DOHH2 (cell line): Measurements from ENCODE around the gene PRDM16.

ENCODE experiments used
- H3F3A ChIP-seq: fragments of 200-600 bp; sonication (generic), shearing (Covaris generic); 2 replicates; pipeline ENCODE4 v1.6.0; 2016; ENCODE audit warnings: antibody characterized with exemption, mild to moderate bottlenecking; ENCODE audit not compliant: control insufficient read depth, insufficient read depth
- H3K27ac ChIP-seq: fragments of 200-600 bp; sonication (generic); 2 replicates; pipeline ENCODE4 v1.5.1; 2014; ENCODE audit warnings: low read depth, mild to moderate bottlenecking, low read length, moderate library complexity
- H3K27me3 ChIP-seq: fragments of 200-600 bp; sonication (generic); 2 replicates; pipeline ENCODE4 v1.6.1; 2014; ENCODE audit warnings: mild to moderate bottlenecking, low read length, mixed read lengths; ENCODE audit not compliant: control insufficient read depth
- H3K36me3 ChIP-seq: fragments of 200-600 bp; sonication (generic); 2 replicates; pipeline ENCODE4 v1.6.1; 2014; ENCODE audit warnings: mild to moderate bottlenecking, low read length, moderate library complexity, mixed read lengths; ENCODE audit not compliant: control insufficient read depth
- H3K4me1 ChIP-seq: fragments of 200-600 bp; sonication (generic); 2 replicates; pipeline ENCODE4 v1.6.1; 2014; ENCODE audit warnings: mild to moderate bottlenecking, low read length, mixed read lengths; ENCODE audit not compliant: control insufficient read depth
- H3K4me2 ChIP-seq: fragments of 200-600 bp; sonication (generic); 2 replicates; pipeline ENCODE4 v1.6.0; 2014; ENCODE audit warnings: mild to moderate bottlenecking, low read length, moderate library complexity
- H3K4me3 ChIP-seq: fragments of 200-600 bp; sonication (generic); 2 replicates; pipeline ENCODE4 v1.5.1; 2014; ENCODE audit warnings: mild to moderate bottlenecking, low read length, mixed read lengths
- H3K79me2 ChIP-seq: fragments of 200-600 bp; sonication (generic); 2 replicates; pipeline ENCODE4 v1.6.1; 2014; ENCODE audit warnings: mild to moderate bottlenecking, low read length, mixed read lengths; ENCODE audit not compliant: control insufficient read depth
- H3K9me2 ChIP-seq: fragments of 200-600 bp; sonication (generic); replicated peaks from 2 replicates; pipeline ENCODE4 v1.6.1; 2014; ENCODE audit warnings: mild to moderate bottlenecking, low read length, mixed read lengths; ENCODE audit not compliant: control insufficient read depth
- H3K9me3 ChIP-seq: fragments of 200-600 bp; sonication (generic); 2 replicates; pipeline ENCODE4 v1.6.1; 2014; ENCODE audit warnings: antibody characterized with exemption, low read length, mixed read lengths; ENCODE audit not compliant: control insufficient read depth, insufficient read depth
- H4K20me1 ChIP-seq: fragments of 200-600 bp; sonication (generic); 2 replicates; pipeline ENCODE4 v1.6.0; 2014; ENCODE audit warnings: low read depth, mild to moderate bottlenecking, antibody characterized with exemption, low read length, moderate library complexity; ENCODE audit not compliant: control insufficient read depth, insufficient read depth
- CTCF ChIP-seq: fragments of 200-600 bp; sonication (generic); IDR thresholded peaks from one replicate; pipeline ENCODE4 v1.5.1; 2014; ENCODE audit warnings: antibody characterized with exemption, mild to moderate bottlenecking, low read depth, low read length; ENCODE audit not compliant: poor library complexity, severe bottlenecking
- EZH2phosphoT487 ChIP-seq: fragments of 200-600 bp; sonication (generic); IDR thresholded peaks from 2 replicates; pipeline ENCODE4 v1.6.1; 2017; ENCODE audit warnings: borderline replicate concordance, mild to moderate bottlenecking, antibody characterized with exemption, low read length, moderate library complexity, mixed read lengths

PRDM16 gene

GRCh38 chr1:3096345-3096744 is 27.3 kb downstream of the PRDM16 start:
- no peak overlapping the region for H3K4me3 ChIP-seq
- H3K27me3 ChIP-seq, result no peaks in the 10 kb centered on the region
- no peaks in the 10 kb centered on the region for H3K4me1 ChIP-seq
- no peaks in the 10 kb centered on the region for H3K9me2 ChIP-seq
- H3K36me3 ChIP-seq, result no peaks in the 10 kb centered on the region
- no peak overlapping the region for H3K27ac ChIP-seq
- H4K20me1 ChIP-seq, result no peaks in the 10 kb centered on the region
- no peaks in the 10 kb centered on the region for H3K9me3 ChIP-seq
- no peaks in the 10 kb centered on the region for H3K79me2 ChIP-seq
- no peaks in the 10 kb centered on the region for H3F3A ChIP-seq
- H3K4me2 ChIP-seq, result no peak overlapping the region
- no peak for TF ChIP-seq EZH2phosphoT487
- TF ChIP-seq CTCF, result no peak

- Histone ChIP-seq H3K36me3 (no peaks in the 10 kb centered on the region), H4K20me1 (no peaks in the 10 kb centered on the region), H3K9me3 (no peaks in the 10 kb centered on the region), H3K4me1 (no peaks in the 10 kb centered on the region), H3K79me2 (no peaks in the 10 kb centered on the region), H3K27me3 (no peaks in the 10 kb centered on the region), H3F3A (no peaks in the 10 kb centered on the region), H3K4me3 (no peak overlapping the region), H3K4me2 (no peak overlapping the region), H3K27ac (no peak overlapping the region), H3K9me2 (no peaks in the 10 kb centered on the region)
- no peak for TF ChIP-seq CTCF
- no peak for TF ChIP-seq EZH2phosphoT487
Measured at GRCh38 chr1:3097231-3097630, 28.2 kb downstream of the PRDM16 start.

- Histone ChIP-seq H3K27me3 (no peaks in the 10 kb centered on the region), H3K27ac (no peak overlapping the region), H3F3A (no peaks in the 10 kb centered on the region), H3K9me3 (no peaks in the 10 kb centered on the region), H3K36me3 (no peaks in the 10 kb centered on the region), H3K4me1 (no peaks in the 10 kb centered on the region), H3K4me2 (no peak overlapping the region), H3K9me2 (no peaks in the 10 kb centered on the region), H3K4me3 (no peak overlapping the region), H3K79me2 (no peaks in the 10 kb centered on the region), H4K20me1 (no peaks in the 10 kb centered on the region)
- TF ChIP-seq EZH2phosphoT487, result no peak
Measured at GRCh38 chr1:3097861-3098260, 28.9 kb downstream of the PRDM16 start.

- H3K4me2 ChIP-seq, result no peak overlapping the region
- H3K36me3 ChIP-seq, result no peaks in the 10 kb centered on the region
- H3K9me2 ChIP-seq, result no peaks in the 10 kb centered on the region
- no peak for TF ChIP-seq CTCF
- TF ChIP-seq EZH2phosphoT487, result no peak
- H3K9me3 ChIP-seq, result no peaks in the 10 kb centered on the region
- no peaks in the 10 kb centered on the region for H3K27me3 ChIP-seq
- H4K20me1 ChIP-seq, result no peaks in the 10 kb centered on the region
- no peaks in the 10 kb centered on the region for H3K79me2 ChIP-seq
- H3K4me3 ChIP-seq, result no peak overlapping the region
- no peaks in the 10 kb centered on the region for H3F3A ChIP-seq
- H3K4me1 ChIP-seq, result no peaks in the 10 kb centered on the region
- no peak overlapping the region for H3K27ac ChIP-seq
Measured at GRCh38 chr1:3099861-3100260, 30.9 kb downstream of the PRDM16 start.
